Measurements from ENCODE around the gene SNRNP25.
A peak's percentile ranks its signal among the peaks of the same experiment; 100 is the strongest.

The SNRNP25 gene

DNA sequence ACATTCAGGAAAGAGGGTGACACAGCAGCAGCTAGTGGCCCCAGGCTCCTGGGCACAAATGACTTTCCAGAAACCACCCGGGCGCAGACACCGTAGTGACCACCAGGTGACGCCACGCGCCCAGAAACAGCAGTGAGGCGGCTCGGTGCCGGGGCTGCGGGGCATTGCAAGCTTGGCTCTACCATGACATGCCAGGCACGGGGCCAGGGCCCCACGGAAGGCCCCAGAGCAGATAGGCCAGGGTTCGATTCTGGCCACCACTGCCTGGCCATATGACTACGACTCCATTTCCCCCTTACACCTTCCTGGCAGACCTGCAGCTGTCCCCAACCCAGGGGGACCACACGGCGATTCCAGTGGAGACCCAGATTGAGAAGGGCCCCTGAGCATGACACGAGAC, 12.1 kb downstream of the SNRNP25 start:
- H3K27ac Mint-ChIP-seq: no peak overlapping the region
- no peaks in the 10 kb centered on the region for H3K9me3 Mint-ChIP-seq
- ATAC-seq: peak; percentile 79
- peaks cover 9% of the 10 kb centered on the region for H3K4me1 Mint-ChIP-seq
- H3K36me3 Mint-ChIP-seq: no peaks in the 10 kb centered on the region
- H3K4me3 Mint-ChIP-seq: no peak overlapping the region
- peaks cover 15% of the 10 kb centered on the region for H3K27me3 Mint-ChIP-seq

DNA sequence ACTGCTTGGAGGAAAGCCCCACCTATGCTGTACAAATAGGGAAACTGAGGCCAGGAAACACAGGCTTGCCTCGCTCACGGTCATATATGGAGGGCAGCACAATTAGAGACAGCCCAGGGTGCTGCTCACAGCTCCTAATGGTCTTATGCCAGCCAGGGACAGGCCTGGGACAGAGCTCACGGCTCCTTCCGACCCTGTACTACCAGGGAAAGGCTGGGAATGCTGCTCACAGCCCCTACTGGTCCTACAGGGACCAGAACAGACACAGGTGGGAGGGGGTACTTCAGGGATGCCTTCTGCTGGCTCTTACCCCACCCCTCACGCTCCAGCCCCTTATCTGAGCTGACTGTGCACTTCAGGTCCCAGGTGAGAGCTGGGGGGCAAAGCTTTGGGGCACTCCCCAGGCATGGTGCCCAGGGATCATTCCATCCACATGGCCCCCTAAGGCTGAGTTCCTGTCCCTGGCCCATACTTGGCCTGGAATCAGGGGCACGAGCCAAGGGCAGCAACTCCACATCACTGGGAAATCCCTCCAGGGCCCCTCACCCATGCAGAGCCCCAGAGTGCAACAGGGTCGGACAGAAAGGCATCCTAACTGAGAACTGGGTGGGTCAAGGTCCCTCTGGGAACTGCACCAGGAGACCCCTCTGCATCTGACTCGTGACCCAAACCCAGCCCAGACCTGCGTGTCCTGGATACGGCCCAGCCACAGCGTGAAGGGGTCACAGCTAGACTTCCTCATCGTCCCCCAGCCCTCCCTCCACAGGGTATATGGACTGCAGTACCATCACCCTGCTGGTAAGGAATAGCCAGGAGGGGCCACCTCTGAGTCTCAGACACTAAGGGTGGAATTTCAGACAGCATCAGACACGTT, 12.9 kb downstream of the SNRNP25 start:
- H3K36me3 Mint-ChIP-seq: no peaks in the 10 kb centered on the region
- H3K4me1 Mint-ChIP-seq: peaks cover 9% of the 10 kb centered on the region
- no peak overlapping the region for H3K4me3 Mint-ChIP-seq
- H3K9me3 Mint-ChIP-seq: no peaks in the 10 kb centered on the region
- peaks cover 23% of the 10 kb centered on the region for H3K27me3 Mint-ChIP-seq
- no peak overlapping the region for H3K27ac Mint-ChIP-seq
- ATAC-seq: no peak

DNA sequence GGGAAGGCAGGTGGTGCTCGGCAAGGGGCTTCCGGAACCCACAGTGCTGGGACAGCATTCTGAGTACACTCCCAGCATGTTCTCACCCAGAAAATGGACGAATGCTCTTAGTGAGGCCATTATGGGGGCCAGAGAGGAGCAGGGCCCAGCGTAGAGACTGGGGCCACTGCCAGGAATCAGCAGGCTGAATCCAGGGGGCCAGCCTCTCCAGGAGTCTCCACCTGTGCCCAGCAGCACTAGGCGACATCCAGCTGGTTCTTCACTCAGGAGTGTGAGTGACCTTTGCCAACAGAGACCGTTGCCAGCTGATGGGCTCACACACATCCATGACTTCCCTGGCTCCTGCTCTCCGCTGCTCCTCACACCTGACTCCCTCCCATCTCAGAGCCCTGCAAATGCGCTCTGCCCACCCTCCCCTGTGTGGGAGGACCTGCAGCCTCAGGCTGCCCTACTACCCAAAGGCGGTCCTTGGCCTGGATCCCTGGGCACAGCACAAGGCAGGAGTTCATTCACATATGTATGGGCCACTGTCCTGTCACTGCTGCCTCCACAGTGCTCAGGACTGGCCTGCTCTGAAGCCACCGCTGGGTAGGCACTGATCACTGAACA, 13.7 kb downstream of the SNRNP25 start:
- peaks cover 25% of the 10 kb centered on the region for H3K27me3 Mint-ChIP-seq
- H3K9me3 Mint-ChIP-seq: no peaks in the 10 kb centered on the region
- H3K4me1 Mint-ChIP-seq: peaks cover 9% of the 10 kb centered on the region
- H3K27ac Mint-ChIP-seq: no peak overlapping the region
- no peak overlapping the region for H3K4me3 Mint-ChIP-seq
- ATAC-seq: no peak
- no peaks in the 10 kb centered on the region for H3K36me3 Mint-ChIP-seq

DNA sequence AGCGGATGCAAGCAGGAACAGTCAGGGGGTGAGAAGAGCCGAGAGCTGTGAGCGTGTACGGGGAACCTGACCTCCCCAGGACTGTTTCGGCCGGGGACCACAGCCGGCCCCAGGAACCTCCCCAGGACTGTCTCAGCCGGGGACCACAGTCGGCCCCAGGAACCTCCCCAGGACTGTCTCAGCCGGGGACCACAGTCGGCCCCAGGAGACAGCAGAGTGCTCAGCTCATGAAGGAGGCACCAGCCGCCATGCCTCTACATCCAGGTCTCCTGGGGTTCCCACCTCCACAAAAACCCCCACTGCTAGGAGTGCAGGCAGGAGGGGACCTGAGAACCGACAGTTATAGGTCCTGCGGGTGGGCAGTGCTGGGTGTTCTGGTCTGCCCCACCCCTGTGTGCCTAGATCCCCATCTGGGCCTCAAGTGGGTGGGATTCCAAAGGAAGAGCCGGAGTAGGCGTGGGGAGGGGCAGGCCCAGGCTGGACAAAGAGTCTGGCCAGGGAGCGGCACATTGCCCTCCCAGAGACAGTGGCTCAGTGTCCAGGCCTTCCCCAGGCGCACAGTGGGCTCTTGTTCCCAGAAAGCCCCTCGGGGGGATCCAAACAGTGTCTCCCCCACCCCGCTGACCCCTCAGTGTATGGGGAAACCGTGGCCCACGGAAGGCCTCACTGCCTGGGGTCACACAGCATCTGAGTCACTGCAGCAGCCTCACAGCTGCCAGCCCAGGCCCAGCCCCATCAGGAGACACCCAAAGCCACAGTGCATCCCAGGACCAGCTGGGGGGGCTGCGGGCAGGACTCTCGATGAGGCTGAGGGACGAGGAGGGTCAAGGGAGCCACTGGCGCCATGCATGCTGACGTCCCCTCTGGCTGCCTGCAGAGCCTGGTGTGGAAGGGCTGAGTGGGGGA, 14.5 kb downstream of the SNRNP25 start:
- peaks cover 14% of the 10 kb centered on the region for H3K4me1 Mint-ChIP-seq
- peaks cover 31% of the 10 kb centered on the region for H3K27me3 Mint-ChIP-seq
- no peak for ATAC-seq
- no peaks in the 10 kb centered on the region for H3K9me3 Mint-ChIP-seq
- H3K27ac Mint-ChIP-seq: no peak overlapping the region
- no peaks in the 10 kb centered on the region for H3K36me3 Mint-ChIP-seq
- no peak overlapping the region for H3K4me3 Mint-ChIP-seq

DNA sequence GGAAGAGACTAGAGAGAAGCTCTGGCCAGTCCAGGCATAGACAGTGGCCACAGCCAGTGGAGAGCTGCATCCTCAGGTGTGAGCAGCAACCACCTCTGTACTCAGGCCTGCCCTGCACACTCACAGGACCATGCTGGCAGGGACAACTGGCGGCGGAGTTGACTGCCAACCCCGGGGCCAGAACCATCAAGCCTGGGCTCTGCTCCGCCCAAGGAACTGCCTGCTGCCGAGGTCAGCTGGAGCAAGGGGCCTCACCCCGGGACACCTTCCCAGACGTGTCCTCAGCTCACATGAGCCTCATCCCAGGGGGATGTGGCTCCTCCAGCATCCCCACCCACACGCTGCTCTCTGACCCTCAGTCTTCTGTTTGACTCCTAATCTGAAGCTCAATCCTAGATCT, 15.6 kb downstream of the SNRNP25 start:
- Mint-ChIP-seq H3K36me3 (no peaks in the 10 kb centered on the region), H3K9me3 (no peaks in the 10 kb centered on the region), H3K27ac (no peak overlapping the region), H3K4me3 (no peak overlapping the region), H3K27me3 (peaks cover 42% of the 10 kb centered on the region), H3K4me1 (peaks cover 15% of the 10 kb centered on the region)
- no peak for ATAC-seq

DNA sequence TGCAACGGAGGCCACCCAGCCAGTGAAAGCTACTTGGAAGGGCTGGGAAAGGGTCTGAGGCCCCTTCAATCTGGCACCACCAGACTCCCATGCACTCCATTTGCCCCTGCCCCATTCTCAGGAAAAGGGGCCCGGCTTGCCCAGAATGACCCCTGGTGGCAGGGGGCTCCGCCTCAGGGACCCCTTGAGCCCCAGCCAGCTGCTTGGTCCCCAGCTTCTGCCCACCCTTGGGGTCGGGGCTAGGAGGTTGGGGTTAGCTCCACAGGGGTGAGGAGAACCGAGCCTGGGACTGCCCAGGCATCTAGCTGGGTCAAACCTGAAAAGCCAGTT, 17.5 kb downstream of the SNRNP25 start:
- H3K4me3 Mint-ChIP-seq: no peak overlapping the region
- no peaks in the 10 kb centered on the region for H3K9me3 Mint-ChIP-seq
- H3K27ac Mint-ChIP-seq: no peak overlapping the region
- peaks cover 12% of the 10 kb centered on the region for H3K4me1 Mint-ChIP-seq
- peaks cover 42% of the 10 kb centered on the region for H3K27me3 Mint-ChIP-seq
- no peaks in the 10 kb centered on the region for H3K36me3 Mint-ChIP-seq
- no peak for ATAC-seq

DNA sequence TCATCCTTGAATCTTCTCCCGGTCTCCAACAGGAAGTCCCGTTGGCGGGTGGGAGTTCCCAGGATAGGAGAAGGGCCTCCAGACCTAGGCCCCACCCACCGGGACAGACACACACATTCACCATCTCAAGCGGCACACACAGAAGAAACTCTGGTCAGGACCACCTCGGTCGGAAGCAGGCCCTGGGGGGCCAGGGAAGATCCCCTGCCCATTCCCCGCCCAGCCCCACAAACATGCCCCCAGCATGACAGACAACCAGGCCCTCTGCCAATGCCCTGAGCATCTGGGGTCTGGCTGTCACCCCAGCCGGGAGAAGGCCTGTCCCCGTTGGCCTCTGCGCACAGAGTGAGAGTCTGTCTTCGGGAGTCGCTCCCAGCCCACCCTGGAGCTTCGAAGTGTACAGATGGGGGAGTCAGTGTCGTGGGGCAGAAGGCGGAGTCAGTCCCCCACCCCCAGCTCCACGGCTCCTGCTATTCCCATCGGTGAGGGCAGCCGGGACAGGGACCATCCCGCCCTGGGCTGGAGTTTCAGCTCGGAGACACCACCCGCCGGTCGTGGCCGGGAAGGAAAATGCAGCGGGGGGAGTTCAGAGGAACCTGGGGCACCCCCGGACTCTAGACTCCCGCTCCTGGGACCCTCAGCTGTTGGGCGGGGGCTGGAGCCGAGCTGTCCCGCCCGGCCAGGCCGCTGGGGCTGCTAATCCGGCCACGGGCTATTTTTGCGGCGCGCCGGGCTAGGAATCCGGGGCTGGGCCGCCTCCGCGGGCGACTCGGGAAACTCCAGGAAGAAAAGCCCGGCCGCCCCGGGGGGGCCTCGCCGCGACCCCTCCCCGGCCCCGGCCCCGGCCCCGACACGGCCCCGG, 18.1 kb downstream of the SNRNP25 start:
- H3K9me3 Mint-ChIP-seq: no peaks in the 10 kb centered on the region
- H3K4me1 Mint-ChIP-seq: peaks cover 18% of the 10 kb centered on the region
- H3K4me3 Mint-ChIP-seq: peak overlapping the region; percentile 34
- H3K27ac Mint-ChIP-seq: no peak overlapping the region
- peaks cover 42% of the 10 kb centered on the region for H3K27me3 Mint-ChIP-seq
- no peak for ATAC-seq
- no peaks in the 10 kb centered on the region for H3K36me3 Mint-ChIP-seq

DNA sequence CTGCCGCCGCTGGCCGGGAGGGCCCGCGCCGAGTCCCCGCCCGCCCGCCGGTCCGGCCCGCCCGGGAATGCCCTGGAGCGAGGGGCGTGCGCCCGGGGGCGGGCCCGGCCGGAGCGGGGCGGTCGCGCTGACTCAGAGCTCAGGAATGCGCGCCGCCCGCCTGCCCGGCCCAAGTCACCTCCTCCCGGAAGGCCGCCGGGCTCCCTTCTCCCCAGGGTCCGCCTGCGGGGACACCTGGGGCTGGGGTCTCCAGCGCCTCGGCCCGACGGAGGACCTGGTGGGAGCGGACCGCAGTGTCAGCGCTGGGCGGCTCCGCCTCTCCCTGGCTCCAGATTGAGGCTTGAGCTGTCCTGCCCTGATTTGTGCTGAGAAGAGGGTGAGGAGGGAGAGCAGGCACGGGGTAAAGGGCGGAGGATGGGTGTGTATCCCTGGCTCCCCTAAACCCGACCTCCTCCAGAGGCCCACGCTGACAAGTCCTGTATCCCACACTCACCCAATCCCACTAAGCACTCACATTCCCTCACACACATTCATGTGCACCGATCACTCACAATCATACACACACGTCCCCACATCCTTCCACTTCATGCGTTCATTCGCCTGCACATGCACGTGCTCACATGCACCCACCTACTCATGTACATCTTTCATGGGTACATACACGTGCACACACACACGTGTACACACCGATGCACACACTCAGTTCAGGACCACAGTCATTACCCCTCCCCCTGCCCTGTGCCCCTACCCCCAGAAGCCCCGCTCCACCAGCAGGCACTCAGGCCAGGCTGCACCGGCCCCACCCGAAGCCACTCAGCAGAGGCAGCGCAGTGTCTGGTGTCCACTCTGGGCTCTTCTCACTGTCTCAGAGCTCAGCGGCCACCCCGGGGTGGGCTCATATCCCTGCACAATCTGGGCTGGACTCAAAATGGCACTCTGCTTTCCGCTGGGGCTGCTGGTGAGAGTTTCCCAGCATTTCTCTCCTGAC, 19.2 kb downstream of the SNRNP25 start, which contains the start of gene RHBDF1:
Gene RHBDF1 (minus strand): TSS at position 71 of the 988 bp plus-strand sequence. CDS start 7,616 bp downstream, outside the sequence.
- Mint-ChIP-seq H3K4me3 (peak within 1 kb of the TSS; percentile 54), H3K36me3 (no peaks in the 10 kb centered on the region), H3K4me1 (peaks cover 24% of the 10 kb centered on the region), H3K27ac (no peak within 1 kb of the TSS), H3K9me3 (no peaks in the 10 kb centered on the region), H3K27me3 (peaks cover 36% of the 10 kb centered on the region)
- peak; percentile 9 for ATAC-seq

DNA sequence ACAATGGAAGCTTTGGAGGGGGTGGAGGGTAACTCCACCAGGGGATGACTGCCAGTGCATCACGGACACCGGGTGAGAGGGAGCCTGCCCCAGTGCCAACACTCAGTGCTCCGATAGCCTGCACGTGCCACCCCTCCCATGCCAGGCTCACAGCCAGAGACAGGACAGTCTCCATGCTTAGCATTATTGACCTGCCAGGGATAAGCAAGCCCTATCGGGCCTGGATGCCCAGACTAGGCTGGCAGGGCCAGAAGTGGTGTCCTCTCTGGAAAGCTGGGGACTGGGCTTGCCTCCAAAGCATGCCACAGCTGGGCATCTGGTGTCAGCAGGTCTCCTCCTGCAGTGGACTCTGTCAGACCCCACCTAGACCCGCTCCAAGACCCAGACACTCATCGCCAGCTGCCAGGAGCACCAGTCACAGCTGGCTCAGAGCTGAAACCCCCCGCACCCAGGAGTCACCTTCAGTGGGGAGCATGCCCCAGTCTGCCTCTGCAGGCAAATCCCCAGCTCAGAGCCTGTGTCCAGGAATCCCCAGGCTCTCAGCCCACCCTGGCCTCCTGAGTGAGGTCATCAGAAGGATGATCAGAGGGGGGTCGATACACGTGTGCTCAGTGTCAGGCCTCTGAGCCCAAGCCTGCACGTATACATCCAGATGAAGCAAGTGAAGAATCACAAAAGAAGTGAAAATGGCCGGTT, 20.6 kb downstream of the SNRNP25 start:
- Mint-ChIP-seq H3K36me3 (no peaks in the 10 kb centered on the region), H3K27ac (no peak overlapping the region), H3K4me1 (peaks cover 32% of the 10 kb centered on the region), H3K9me3 (no peaks in the 10 kb centered on the region), H3K27me3 (peaks cover 33% of the 10 kb centered on the region), H3K4me3 (no peak overlapping the region)
- no peak for ATAC-seq

DNA sequence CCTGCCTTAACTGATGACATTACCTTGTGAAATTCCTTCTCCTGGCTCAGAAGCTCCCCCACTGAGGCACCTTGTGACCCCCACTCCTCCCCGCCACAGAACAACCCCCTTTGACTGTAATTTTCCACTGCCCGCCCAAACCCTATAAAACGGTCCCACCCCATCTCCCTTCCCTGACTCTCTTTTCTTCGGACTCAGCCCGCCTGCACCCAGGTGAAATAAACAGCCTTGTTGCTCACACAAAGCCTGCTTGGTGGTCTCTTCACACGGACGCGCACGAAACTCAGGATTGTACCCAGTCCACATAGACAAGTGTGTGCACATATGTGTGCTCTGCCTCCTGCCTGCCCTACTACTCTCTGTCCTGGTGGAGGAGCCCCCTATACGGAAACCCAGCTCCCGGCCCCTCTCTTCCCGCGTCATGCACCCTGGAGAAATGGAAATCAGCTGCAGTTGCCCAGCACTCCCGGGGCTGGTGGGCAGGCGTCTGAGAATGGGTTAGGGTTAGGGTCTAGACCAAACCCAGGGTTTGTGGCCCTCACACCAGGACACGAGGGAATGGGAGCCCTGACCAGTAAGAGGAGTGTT, 21.2 kb downstream of the SNRNP25 start:
- peaks cover 39% of the 10 kb centered on the region for H3K4me1 Mint-ChIP-seq
- H3K27ac Mint-ChIP-seq: no peak overlapping the region
- no peak for ATAC-seq
- H3K4me3 Mint-ChIP-seq: no peak overlapping the region
- peaks cover 33% of the 10 kb centered on the region for H3K27me3 Mint-ChIP-seq
- no peaks in the 10 kb centered on the region for H3K9me3 Mint-ChIP-seq
- no peaks in the 10 kb centered on the region for H3K36me3 Mint-ChIP-seq

DNA sequence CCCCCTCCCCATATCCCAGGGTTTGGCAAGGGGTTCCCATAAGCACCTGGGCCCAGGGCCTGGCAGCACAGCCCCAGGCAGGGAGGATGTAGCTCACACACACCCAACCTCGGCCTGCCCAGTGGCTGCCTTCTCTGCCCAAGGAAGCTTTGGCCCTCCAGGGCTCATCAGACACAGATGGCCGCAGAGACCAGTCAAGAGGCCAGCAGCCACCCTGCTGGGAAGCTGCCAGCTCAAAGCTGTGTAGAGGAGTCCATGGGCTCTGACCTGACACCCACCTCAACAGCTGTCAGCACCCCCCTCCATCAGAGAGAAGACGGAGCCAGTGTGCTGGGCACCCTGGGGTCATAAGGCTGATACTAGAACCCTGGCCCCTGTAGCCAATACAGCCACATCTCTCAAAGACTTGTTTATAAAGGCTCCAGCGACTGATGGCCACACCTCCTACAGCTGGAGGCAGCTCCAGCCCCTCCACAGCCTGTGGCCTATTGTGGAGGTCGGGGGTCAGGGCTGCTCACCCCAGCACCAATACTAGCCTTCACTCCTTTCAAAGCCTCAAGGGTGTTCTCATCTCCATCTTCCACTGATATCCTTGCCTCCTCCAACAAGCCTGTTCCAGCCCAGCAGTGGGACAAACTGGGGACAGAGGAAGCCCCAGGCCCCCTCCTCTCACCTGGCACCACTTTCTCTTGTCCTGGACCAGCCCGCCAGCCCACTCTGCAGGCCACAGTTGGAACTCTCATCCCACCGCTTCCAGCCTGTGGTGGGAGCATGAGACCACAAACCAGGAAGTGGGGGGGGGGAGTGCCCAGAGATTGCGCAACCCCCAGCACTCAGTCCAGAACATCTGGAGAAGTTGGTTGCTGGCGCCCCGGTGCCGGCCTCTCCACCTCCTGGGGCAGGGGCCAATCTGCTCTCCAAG, 22.2 kb downstream of the SNRNP25 start:
- H3K9me3 Mint-ChIP-seq: no peaks in the 10 kb centered on the region
- no peak overlapping the region for H3K4me3 Mint-ChIP-seq
- ATAC-seq: no peak
- H3K36me3 Mint-ChIP-seq: no peaks in the 10 kb centered on the region
- H3K4me1 Mint-ChIP-seq: peaks cover 46% of the 10 kb centered on the region
- H3K27me3 Mint-ChIP-seq: peaks cover 27% of the 10 kb centered on the region
- H3K27ac Mint-ChIP-seq: peak overlapping the region; percentile 80

All from stimulated activated memory B cell treated with anti-CD40 and anti-IgM and Interleukin-4, amounts not matched to agents 10 μg/mL and 1 μg/mL and 100 μg/mL, for 72 hours (primary cell).